GM12864 (cell line): ENCODE measurements around the gene OPHN1.

ENCODE experiments used
- DNase-seq: peaks from one replicate; pipeline ENCODE4 v3.0.0-alpha.2; 2011; ENCODE audit warnings: low read depth
- H3K4me3 ChIP-seq: 2 replicates; pipeline ENCODE4 v1.5.1; 2011; ENCODE audit warnings: mild to moderate bottlenecking, low read depth, low read length, control low read depth
- CTCF ChIP-seq: IDR thresholded peaks from 2 replicates; pipeline ENCODE4 v1.5.1; 2011; ENCODE audit warnings: low read depth, mild to moderate bottlenecking, moderate library complexity, low read length, control low read depth, inconsistent platforms; ENCODE audit errors: missing control alignments

Gene OPHN1

GRCh38 chrX:68163441-68163840 lies 269.9 kb downstream of the OPHN1 start:
- DNase-seq, result no peak
- TF ChIP-seq CTCF, result no peak
- H3K4me3 ChIP-seq, result no peak overlapping the region

GRCh38 chrX:68147848-68148247 lies 285.4 kb downstream of the OPHN1 start:
- no peak for TF ChIP-seq CTCF
- DNase-seq, result no peak
- no peak overlapping the region for H3K4me3 ChIP-seq

GRCh38 chrX:68146054-68146453 lies 287.2 kb downstream of the OPHN1 start:
- DNase-seq, result no peak
- TF ChIP-seq CTCF, result no peak
- H3K4me3 ChIP-seq, result no peak overlapping the region

- no peak for DNase-seq
Measured at GRCh38 chrX:68139791-68140190, 293.5 kb downstream of the OPHN1 start.

GRCh38 chrX:68133181-68133580 lies 300.1 kb downstream of the OPHN1 start:
- DNase-seq, result no peak
- no peak overlapping the region for H3K4me3 ChIP-seq
- no peak for TF ChIP-seq CTCF

More at GRCh38 chrX:68139791-68140190, 293.5 kb downstream of the OPHN1 start:
- no peak for TF ChIP-seq CTCF
- H3K4me3 ChIP-seq, result no peak overlapping the region

- no peak for DNase-seq
- no peak overlapping the region for H3K4me3 ChIP-seq
- TF ChIP-seq CTCF, result no peak
Measured at GRCh38 chrX:68132749-68133148, 300.5 kb downstream of the OPHN1 start.

- no peak overlapping the region for H3K4me3 ChIP-seq
- DNase-seq, result no peak
- TF ChIP-seq CTCF, result no peak
Measured at GRCh38 chrX:68121835-68122234, 311.5 kb downstream of the OPHN1 start.
